ENCODE measurements around the gene MAN1A2. TPM values are rescaled to one million over a fixed set of nuclear protein-coding genes. Genes with fewer than 3 reads are reported as not detected.

Gene MAN1A2
- total and polyA plus RNA-seq, 7 donors: 1.8 to 52.8 (median 36.8) TPM

DNA sequence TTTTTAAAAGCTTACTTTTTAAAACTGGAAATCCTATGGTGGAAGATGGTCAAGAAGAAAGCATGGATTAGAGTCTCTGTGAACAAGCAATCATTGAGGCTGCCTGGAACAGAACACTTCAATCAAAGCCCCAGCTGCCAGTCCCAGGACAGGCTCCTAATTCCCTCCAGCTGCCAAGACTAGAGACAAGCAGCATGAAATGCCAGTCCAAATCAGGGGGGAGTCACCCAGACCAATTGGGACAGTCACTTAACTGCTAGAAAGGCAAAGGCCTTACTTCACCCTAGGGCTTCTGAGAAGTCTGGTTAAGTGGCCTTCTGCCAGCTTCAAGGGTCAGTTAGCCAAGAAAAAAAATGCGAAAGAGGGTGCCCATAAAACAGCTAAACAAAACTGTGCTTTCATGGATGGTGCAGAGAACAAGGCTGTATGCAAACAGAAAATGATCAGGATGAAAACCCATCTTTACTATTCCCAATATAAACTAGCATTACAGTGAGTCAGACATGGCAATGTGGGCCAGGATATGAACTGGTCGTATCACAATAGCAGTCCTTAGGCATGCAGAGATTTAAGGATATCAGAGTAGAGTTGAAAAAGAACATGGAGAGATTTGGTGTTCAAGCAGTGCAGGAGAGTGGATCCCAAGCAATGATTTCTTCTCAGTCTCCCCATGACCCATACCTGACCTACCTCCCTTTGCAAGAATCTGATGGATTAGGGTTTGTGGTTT lies 31.0 kb upstream of the MAN1A2 start:
- DNase-seq: no peak
- WGBS, 2 donors: 22 to 37% methylated on average over 2 of the region's 2 CpGs
- intact Hi-C loops (cut with DNase I): no loop called here
- Histone ChIP-seq H3K9me3 (no peaks in the 10 kb centered on the region), H3K4me3 (no peak overlapping the region), H3K27me3 (no peaks in the 10 kb centered on the region), H3K27ac (no peak overlapping the region), H3K36me3 (no peaks in the 10 kb centered on the region), H3K4me1 (no peaks in the 10 kb centered on the region)
- TF ChIP-seq POLR2AphosphoS5 (IDR thresholded peaks at IDR 0.05): no peak
- no peak for TF ChIP-seq POLR2A (IDR thresholded peaks at IDR 0.05)
- no peak for TF ChIP-seq CTCF (IDR thresholded peaks at IDR 0.05)
- TF ChIP-seq EP300 (IDR thresholded peaks at IDR 0.05): no peak

- H3K36me3 ChIP-seq: no peaks in the 10 kb centered on the region
- intact Hi-C loops (cut with DNase I): no loop called here
- no peak for DNase-seq
- no peaks in the 10 kb centered on the region for H3K4me1 ChIP-seq
- TF ChIP-seq POLR2AphosphoS5 (IDR thresholded peaks at IDR 0.05) (no peak), CTCF (IDR thresholded peaks at IDR 0.05) (no peak)
- H3K4me3 ChIP-seq: no peak overlapping the region
- no peaks in the 10 kb centered on the region for H3K27me3 ChIP-seq
- no peak overlapping the region for H3K27ac ChIP-seq
- WGBS, 2 donors: 28 to 56% methylated on average over 6 of the region's 6 CpGs
- H3K9me3 ChIP-seq: no peaks in the 10 kb centered on the region
These were observed 27.2 kb upstream of the MAN1A2 start for GRCh38 chr1:117339866-117340700.

DNA sequence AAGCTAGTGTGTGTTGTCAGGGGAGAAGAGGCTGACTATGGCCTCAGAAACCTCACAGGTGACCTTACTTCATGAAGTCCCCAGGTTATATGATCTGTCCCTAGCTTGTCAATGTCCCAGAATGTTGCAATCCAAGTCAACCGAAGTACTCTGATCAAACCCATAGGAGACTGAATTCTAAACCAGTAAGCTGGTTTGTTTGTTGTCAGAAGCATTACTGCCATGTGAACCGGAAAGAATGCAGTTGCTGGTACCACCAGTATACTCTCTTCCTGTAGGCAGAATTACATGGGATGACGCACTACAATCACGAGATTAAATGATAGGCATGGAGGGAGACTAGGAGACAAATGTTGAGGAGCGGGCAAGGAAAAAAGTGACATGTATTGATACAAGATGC lies 26.1 kb upstream of the MAN1A2 start:
- intact Hi-C loops (cut with DNase I): no loop called here
- WGBS, 2 donors: 94 to 95% methylated on average over 5 of the region's 5 CpGs

GRCh38 chr1:117342397-117342796 lies 24.9 kb upstream of the MAN1A2 start:
- WGBS, 2 donors: 87 to 89% methylated on average over 2 of the region's 2 CpGs
- Histone ChIP-seq H3K27me3 (no peaks in the 10 kb centered on the region), H3K4me1 (no peaks in the 10 kb centered on the region), H3K36me3 (no peaks in the 10 kb centered on the region), H3K9me3 (no peaks in the 10 kb centered on the region), H3K4me3 (no peak overlapping the region), H3K27ac (no peak overlapping the region)
- DNase-seq: no peak
- intact Hi-C loops (cut with DNase I): no loop called here
- no peak for TF ChIP-seq CTCF (IDR thresholded peaks at IDR 0.05)
- no peak for TF ChIP-seq POLR2A (IDR thresholded peaks at IDR 0.05)
- TF ChIP-seq POLR2AphosphoS5 (IDR thresholded peaks at IDR 0.05): no peak
- TF ChIP-seq EP300 (IDR thresholded peaks at IDR 0.05): no peak

More for the DNA sequence above, 26.1 kb upstream of the MAN1A2 start:
- Histone ChIP-seq H3K27me3 (no peaks in the 10 kb centered on the region), H3K4me3 (no peak overlapping the region), H3K27ac (no peak overlapping the region), H3K4me1 (no peaks in the 10 kb centered on the region), H3K36me3 (no peaks in the 10 kb centered on the region), H3K9me3 (no peaks in the 10 kb centered on the region)
- TF ChIP-seq CTCF (IDR thresholded peaks at IDR 0.05) (no peak), EP300 (IDR thresholded peaks at IDR 0.05) (no peak)
- DNase-seq: no peak
